H1 (cell line): ENCODE data around the gene ZNF764. TPM values are rescaled to one million over a fixed set of nuclear protein-coding genes. Genes with fewer than 3 reads are reported as not detected.

ENCODE experiments used
- CTCF ChIA-PET: fragments of 300-600 bp; sonication (Branson Sonifier 250); formaldehyde crosslinking; loops from one replicate; lab custom pipeline; 2021; ENCODE audit not compliant: partially characterized antibody; lab: Charles Lee
- POLR2A ChIA-PET: fragments of 300-600 bp; sonication (Branson Sonifier 250); formaldehyde crosslinking; loops from one replicate; lab custom pipeline; 2021; ENCODE audit warnings: inconsistent platforms; ENCODE audit not compliant: partially characterized antibody; lab: Charles Lee
- DNase-seq, 2 experiments: peaks; one replicate each; pipeline versions ENCODE4 v3.0.0 to v3.0.0-alpha.2; 2010 to 2022; ENCODE audit warnings: low spot score in 2 of 2, low read depth in 1 of 2, mixed read lengths in 1 of 2
- FAIRE-seq: peaks from 2 replicates; lab custom pipeline; 2011; peaks lifted over from hg19 to GRCh38; lab: Jason Lieb, UNC
- H2AFZ ChIP-seq: 2 replicates; pipeline ENCODE4 v1.8.1; 2012; ENCODE audit warnings: low read length, inconsistent platforms
- H2AK5ac ChIP-seq: 2 replicates; pipeline ENCODE4 v1.6.1; 2013; ENCODE audit warnings: low read depth, low read length
- H2BK120ac ChIP-seq: replicated peaks from 2 replicates; pipeline ENCODE3; 2013; ENCODE audit warnings: low read depth, low read length, inconsistent platforms
- H2BK12ac ChIP-seq: 2 replicates; pipeline ENCODE4 v1.6.1; 2013; ENCODE audit warnings: low read depth, low read length
- H2BK15ac ChIP-seq: 2 replicates; pipeline ENCODE4 v1.6.1; 2013; ENCODE audit warnings: low read length
- H2BK20ac ChIP-seq: 2 replicates; pipeline ENCODE4 v1.6.1; 2013; ENCODE audit warnings: low read length
- H2BK5ac ChIP-seq: 2 replicates; pipeline ENCODE4 v1.6.1; 2013; ENCODE audit warnings: low read depth, low read length
- H3K14ac ChIP-seq: 2 replicates; pipeline ENCODE4 v1.6.1; 2013; ENCODE audit warnings: inconsistent platforms; ENCODE audit not compliant: insufficient read length
- H3K18ac ChIP-seq: 2 replicates; pipeline ENCODE4 v1.6.1; 2013; ENCODE audit warnings: low read length; ENCODE audit errors: extremely low read depth
- H3K23ac ChIP-seq: 2 replicates; pipeline ENCODE4 v1.6.1; 2013; ENCODE audit warnings: inconsistent platforms; ENCODE audit not compliant: insufficient read length
- H3K23me2 ChIP-seq: 2 replicates; pipeline ENCODE4 v1.6.1; 2013; ENCODE audit warnings: low read depth, low read length
- H3K27ac ChIP-seq: 2 replicates; pipeline ENCODE4 v1.6.1; 2011; ENCODE audit warnings: low read depth, low read length, inconsistent platforms
- H3K27me3 ChIP-seq, 4 experiments: replicated peaks in 1 of 4; 1 replicate in 1 of 4; 2 replicates in 3 of 4; pipeline versions ENCODE4 v1.6.1 to v1.8.1; 2011 to 2013; ENCODE audit warnings: low read length in 3 of 4, mild to moderate bottlenecking in 3 of 4, inconsistent platforms in 2 of 4, mixed read lengths in 2 of 4, moderate library complexity in 1 of 4; ENCODE audit not compliant: control insufficient read depth in 3 of 4, insufficient read depth in 3 of 4; ENCODE audit errors: extremely low read depth in 1 of 4
- H3K36me3 ChIP-seq, 4 experiments: 2 replicates each; pipeline versions ENCODE4 v1.6.1 to v1.8.1; 2011 to 2013; ENCODE audit warnings: mild to moderate bottlenecking in 4 of 4, low read length in 3 of 4, moderate library complexity in 2 of 4, control low read depth in 1 of 4, inconsistent platforms in 1 of 4; ENCODE audit not compliant: insufficient read depth in 4 of 4, control insufficient read depth in 2 of 4
- H3K4ac ChIP-seq: replicated peaks from 2 replicates; pipeline ENCODE3; 2013; ENCODE audit warnings: low read length, low read depth, mixed read lengths, inconsistent platforms; ENCODE audit not compliant: insufficient read length
- H3K4me1 ChIP-seq, 4 experiments: replicated peaks in 1 of 4; 1 replicate in 1 of 4; 2 replicates in 3 of 4; pipeline versions ENCODE4 v1.6.1 to v1.8.1; 2011 to 2013; ENCODE audit warnings: low read length in 3 of 4, inconsistent platforms in 2 of 4, mixed read lengths in 1 of 4; ENCODE audit not compliant: insufficient read depth in 4 of 4, control insufficient read depth in 3 of 4
- H3K4me2 ChIP-seq, 2 experiments: 2 replicates each; pipeline versions ENCODE4 v1.6.1 to v1.8.1; 2011 to 2013; ENCODE audit warnings: low read depth in 2 of 2, low read length in 2 of 2, control low read depth in 1 of 2, inconsistent platforms in 1 of 2, mild to moderate bottlenecking in 1 of 2; ENCODE audit not compliant: insufficient read depth in 1 of 2
- H3K4me3 ChIP-seq, 4 experiments: fragments of 200-600, 300-600 bp in 1 of 4; sonication (generic), shearing (Covaris generic), sonication (Bioruptor Twin) in 1 of 4; 2 replicates each; pipeline versions ENCODE4 v1.5.1 to v1.8.1; 2011 to 2016; ENCODE audit warnings: low read length in 4 of 4, low read depth in 3 of 4, control low read depth in 2 of 4, inconsistent platforms in 2 of 4, mild to moderate bottlenecking in 2 of 4, mixed read lengths in 1 of 4, moderate library complexity in 1 of 4; ENCODE audit not compliant: insufficient read depth in 2 of 4; ENCODE audit errors: extremely low read depth in 1 of 4
- H3K56ac ChIP-seq: replicated peaks from 2 replicates; pipeline ENCODE3; 2013; ENCODE audit warnings: low read depth, mild to moderate bottlenecking, mixed read lengths, low read length, inconsistent platforms; ENCODE audit not compliant: insufficient read length
- H3K79me1 ChIP-seq: 2 replicates; pipeline ENCODE4 v1.6.1; 2013; ENCODE audit warnings: low read depth, low read length, control low read depth
- H3K79me2 ChIP-seq, 2 experiments: 2 replicates each; pipeline versions ENCODE4 v1.6.1 to v1.8.1; 2012 to 2013; ENCODE audit warnings: low read length in 2 of 2, mild to moderate bottlenecking in 2 of 2, inconsistent platforms in 1 of 2; ENCODE audit not compliant: insufficient read depth in 2 of 2, control insufficient read depth in 1 of 2
- H3K9ac ChIP-seq, 4 experiments: replicated peaks in 1 of 4; 1 replicate in 1 of 4; 2 replicates in 3 of 4; pipeline versions ENCODE4 v1.6.1 to v1.8.1; 2011 to 2013; ENCODE audit warnings: low read depth in 3 of 4, low read length in 3 of 4, control low read depth in 2 of 4, mild to moderate bottlenecking in 2 of 4, moderate library complexity in 2 of 4, inconsistent platforms in 1 of 4; ENCODE audit errors: extremely low read depth in 1 of 4
- H3K9me3 ChIP-seq, 2 experiments: 2 replicates each; pipeline versions ENCODE4 v1.6.1 to v1.8.1; 2012 to 2013; ENCODE audit warnings: mild to moderate bottlenecking in 2 of 2, moderate library complexity in 2 of 2, control low read depth in 1 of 2, inconsistent platforms in 1 of 2, low read depth in 1 of 2, low read length in 1 of 2, mixed read lengths in 1 of 2; ENCODE audit not compliant: insufficient read depth in 2 of 2
- H4K20me1 ChIP-seq, 2 experiments: replicated peaks in 1 of 2; 2 replicates each; pipeline versions ENCODE3 to v1.8.1; 2011 to 2013; ENCODE audit warnings: inconsistent platforms in 2 of 2, low read length in 2 of 2, mild to moderate bottlenecking in 1 of 2; ENCODE audit not compliant: insufficient read depth in 2 of 2, control insufficient read depth in 1 of 2
- H4K5ac ChIP-seq: 2 replicates; pipeline ENCODE4 v1.6.1; 2013; ENCODE audit warnings: low read length, low read depth, mixed read lengths, inconsistent platforms; ENCODE audit not compliant: insufficient read length
- H4K8ac ChIP-seq: 2 replicates; pipeline ENCODE4 v1.8.0; 2013; ENCODE audit warnings: mild to moderate bottlenecking, moderate library complexity, low read length, inconsistent platforms; ENCODE audit not compliant: insufficient read depth; ENCODE audit errors: extremely low read depth
- H4K91ac ChIP-seq: replicated peaks from 2 replicates; pipeline ENCODE3; 2013; ENCODE audit warnings: low read length, mixed read lengths, inconsistent platforms; ENCODE audit not compliant: insufficient read length
- BACH1 ChIP-seq: IDR thresholded peaks from 2 replicates; pipeline ENCODE4 v1.6.1; 2012; ENCODE audit warnings: low read length, improper control_type of control experiment
- CEBPB ChIP-seq: IDR thresholded peaks from 2 replicates; pipeline ENCODE4 v1.6.1; 2012; ENCODE audit warnings: low read depth, low read length
- EGR1 ChIP-seq: IDR thresholded peaks from 2 replicates; pipeline ENCODE4 v1.6.1; 2011; ENCODE audit warnings: low read depth, low read length, borderline replicate concordance
- FOSL1 ChIP-seq: IDR thresholded peaks from 2 replicates; pipeline ENCODE4 v1.6.1; 2011; ENCODE audit warnings: mild to moderate bottlenecking, low read depth, low read length, moderate library complexity; ENCODE audit not compliant: insufficient read depth
- NANOG ChIP-seq: IDR thresholded peaks from 2 replicates; pipeline ENCODE4 v1.6.1; 2011; ENCODE audit warnings: low read length, low read depth, mild to moderate bottlenecking, inconsistent platforms; ENCODE audit not compliant: insufficient read depth, poor library complexity, severe bottlenecking
- POU5F1 ChIP-seq: IDR thresholded peaks from 2 replicates; pipeline ENCODE4 v1.6.1; 2011; ENCODE audit warnings: low read depth, mild to moderate bottlenecking, low read length, moderate library complexity
- WGBS, 2 experiments: shearing (Covaris generic) in 1 of 2; methylation state at CpG; one replicate each; pipeline versions ENCODE4 v1.1.6 to v1.1.7; 2013 to 2015; ENCODE audit warnings: low lambda C conversion rate in 2 of 2, mixed read lengths in 2 of 2, inconsistent platforms in 1 of 2, low coverage in 1 of 2, missing lambda C conversion rate in 1 of 2; ENCODE audit not compliant: insufficient replicate concordance in 2 of 2, insufficient coverage in 1 of 2, insufficient read length in 1 of 2; ENCODE audit errors: extremely low coverage in 1 of 2, missing lambda C conversion rate in 1 of 2; 5-methylcytosine and 5-hydroxymethylcytosine counted together
- polyA plus RNA-seq, 7 experiments: library from polyadenylated mRNA; depleted of rRNA in 3 of 7; stranded (reverse) in 5 of 7; unstranded in 2 of 7; fragments of >200 nt in 5 of 7; fragments of 200-250 nt in 2 of 7; gene quantifications; 1 replicate in 5 of 7; 2 replicates in 1 of 7; 4 replicates in 1 of 7; pipeline versions ENCODE4 v1.2.1 to v1.2.3, GENCODE V29; 2011 to 2013; ENCODE audit warnings: missing spikeins in 2 of 7, mixed read lengths in 2 of 7
- total RNA-seq: library from RNA; stranded (reverse); fragmentation: NEBNext Ultra II Directional; extraction: Animal tissue kit (Norgen Biotek cat#: 25700); gene quantifications from 2 replicates; pipeline ENCODE4 v1.2.1, GENCODE V29; 2021
- TF ChIP-seq, protein P1 (sequence below): IDR thresholded peaks from 2 replicates; pipeline ENCODE4 v1.6.1; 2012; ENCODE audit warnings: low read length, inconsistent platforms
- TF ChIP-seq, protein P2 (sequence below): IDR thresholded peaks from 2 replicates; pipeline ENCODE4 v1.6.1; 2012; ENCODE audit warnings: inconsistent platforms

ZNF764 gene
- total and polyA plus RNA-seq, 2 of the 8 experiments (the other 6 are each of a cell fraction or from before 2014, with no cell fraction given): 5.7 to 7.7 TPM

DNA sequence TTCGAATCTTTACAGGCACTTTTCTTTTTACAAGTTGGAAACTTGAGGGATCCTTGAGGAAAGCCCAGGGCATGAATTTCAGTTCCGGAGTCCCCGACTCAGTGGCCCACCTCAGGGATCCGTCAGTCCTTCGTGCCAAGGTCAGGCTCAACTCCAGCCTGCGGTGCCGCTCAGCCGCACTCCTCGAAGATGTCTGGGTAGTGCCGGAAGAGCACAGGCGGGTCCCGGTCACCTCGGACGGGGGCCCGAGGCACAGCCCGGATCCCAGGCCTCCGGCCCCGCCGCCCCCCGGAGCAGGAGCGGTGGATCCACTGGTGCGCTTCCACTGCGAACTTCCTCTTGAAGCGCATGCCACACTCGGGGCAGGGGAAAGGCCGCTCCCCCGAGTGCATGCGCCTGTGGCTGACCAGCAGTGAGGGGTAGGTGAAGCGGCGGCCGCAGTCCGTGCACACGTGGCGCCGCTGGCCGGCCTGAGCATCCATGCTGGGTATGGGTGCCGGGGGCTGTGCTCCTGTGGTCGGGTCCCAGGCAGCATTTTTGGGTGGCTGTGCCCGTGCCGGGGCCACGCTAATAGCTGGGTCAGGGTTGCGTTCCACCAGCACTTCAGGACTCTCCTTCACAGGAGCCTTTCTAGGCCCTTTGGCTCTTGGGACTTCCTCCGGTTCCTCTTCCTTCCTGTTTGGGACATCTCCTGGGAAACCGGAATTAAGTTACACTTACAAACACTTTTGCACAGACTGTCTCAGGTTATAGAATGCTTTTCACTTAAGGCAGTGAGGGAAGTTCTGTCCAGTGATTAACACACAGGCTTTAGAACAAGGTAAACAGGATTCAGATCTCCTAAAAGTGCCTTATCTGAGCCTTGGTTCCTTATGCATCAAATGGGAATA, 11.8 kb upstream of the ZNF764 start:
- DNase-seq: no peak
- Histone ChIP-seq H3K9ac (no peak overlapping the region), H3K14ac (no peak overlapping the region), H3K56ac (no peak overlapping the region), H2BK12ac (no peak overlapping the region), H2AFZ (no peak overlapping the region), H3K27me3 (no peaks in the 10 kb centered on the region; a peak in 1 of 7 replicates), H3K79me1 (no peaks in the 10 kb centered on the region), H3K27ac (no peak overlapping the region), H4K8ac (no peak overlapping the region), H3K23ac (no peak overlapping the region), H3K4ac (no peak overlapping the region), H3K23me2 (peaks cover 14% of the 10 kb centered on the region; the same call in 1 of the 2 replicates), H2AK5ac (no peak overlapping the region), H2BK15ac (no peak overlapping the region), H3K18ac (no peak overlapping the region), H3K4me1 (peaks cover 0 to 9% (median 2%) of the 10 kb centered on the region in 4 experiments; a peak in 5 of 7 replicates), H2BK5ac (no peak overlapping the region), H2BK120ac (no peak overlapping the region), H4K20me1 (peaks cover 0 to 2% of the 10 kb centered on the region in 2 experiments), H3K36me3 (no peaks in the 10 kb centered on the region), H3K9me3 (no peaks in the 10 kb centered on the region), H2BK20ac (no peak overlapping the region), H3K79me2 (no peaks in the 10 kb centered on the region), H3K4me3 (0 out of 8 replicates have a peak overlapping the region, but pooled peaks of 1 of the 4 experiments have one; percentile 89), H3K4me2 (peak overlapping the region in 1 of 2 experiments; percentile 74; a peak in 3 of 4 replicates), H4K5ac (peak overlapping the region; percentile 25), H4K91ac (peak overlapping the region; percentile 22)
- ChIA-PET CTCF (interaction anchor here (1.3 kb wide), 1 partner anchor 45 kb away, joined by 4 read pairs; no protein-coding TSS in a partner anchor), POLR2A (interaction anchor here (0.6 to 3.4 kb wide), 12 partner anchors 8 to 123 kb away, joined by 3 to 45 read pairs (median 11); partner anchors contain the start of genes ZNF689, ZNF747, ZNF764 and ZNF785)
- TF ChIP-seq POU5F1 (no peak), BACH1 (no peak), FOSL1 (no peak), EGR1 (no peak), NANOG (no peak), CEBPB (no peak)
- TF ChIP-seq, protein P1, sequence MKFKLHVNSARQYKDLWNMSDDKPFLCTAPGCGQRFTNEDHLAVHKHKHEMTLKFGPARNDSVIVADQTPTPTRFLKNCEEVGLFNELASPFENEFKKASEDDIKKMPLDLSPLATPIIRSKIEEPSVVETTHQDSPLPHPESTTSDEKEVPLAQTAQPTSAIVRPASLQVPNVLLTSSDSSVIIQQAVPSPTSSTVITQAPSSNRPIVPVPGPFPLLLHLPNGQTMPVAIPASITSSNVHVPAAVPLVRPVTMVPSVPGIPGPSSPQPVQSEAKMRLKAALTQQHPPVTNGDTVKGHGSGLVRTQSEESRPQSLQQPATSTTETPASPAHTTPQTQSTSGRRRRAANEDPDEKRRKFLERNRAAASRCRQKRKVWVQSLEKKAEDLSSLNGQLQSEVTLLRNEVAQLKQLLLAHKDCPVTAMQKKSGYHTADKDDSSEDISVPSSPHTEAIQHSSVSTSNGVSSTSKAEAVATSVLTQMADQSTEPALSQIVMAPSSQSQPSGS: no peak
- TF ChIP-seq, protein P2, sequence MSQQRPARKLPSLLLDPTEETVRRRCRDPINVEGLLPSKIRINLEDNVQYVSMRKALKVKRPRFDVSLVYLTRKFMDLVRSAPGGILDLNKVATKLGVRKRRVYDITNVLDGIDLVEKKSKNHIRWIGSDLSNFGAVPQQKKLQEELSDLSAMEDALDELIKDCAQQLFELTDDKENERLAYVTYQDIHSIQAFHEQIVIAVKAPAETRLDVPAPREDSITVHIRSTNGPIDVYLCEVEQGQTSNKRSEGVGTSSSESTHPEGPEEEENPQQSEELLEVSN: no peak
- WGBS, 2 experiments: 94% methylated on average over 33 of the region's 44 CpGs; no CpG with 5 or more reads in 1 of the 2 experiments
- no peak for FAIRE-seq
